ENCODE measurements around the gene RPL12. TPM values are rescaled to one million over a fixed set of nuclear protein-coding genes. Genes with fewer than 3 reads are reported as not detected.

Gene RPL12
- total and polyA plus RNA-seq, 9 donors = 2,053 to 2,886 (median 2,341) TPM

DNA sequence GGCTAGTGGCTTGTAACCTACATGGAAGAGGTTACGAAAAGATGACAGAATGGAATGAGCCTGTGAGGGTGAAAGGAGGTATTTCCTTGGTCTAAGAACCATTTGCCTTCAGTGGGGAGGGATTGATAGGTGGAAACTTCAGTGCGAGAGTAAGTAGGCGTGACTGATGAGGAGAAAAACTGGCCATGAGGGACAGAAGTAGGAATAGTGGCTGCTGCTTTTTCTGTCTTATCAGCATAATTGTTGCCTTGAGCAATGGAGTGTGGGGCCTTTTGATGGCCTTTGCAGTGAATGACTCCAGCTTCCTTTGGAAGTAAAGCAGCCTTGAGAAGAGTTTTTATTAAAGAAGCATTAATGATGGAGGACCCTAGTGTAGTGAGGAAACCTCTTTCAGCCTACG lies 36.1 kb downstream of the RPL12 start:
- Histone ChIP-seq H3K27ac (ENCODE audit: low read length) (no peak overlapping the region), H3K36me3 (ENCODE audit: control insufficient read depth, insufficient read depth, low read length) (peaks cover 3% of the 10 kb centered on the region), H3K27me3 (ENCODE audit: control insufficient read depth, insufficient read depth, low read length) (no peaks in the 10 kb centered on the region), H3K4me1 (ENCODE audit: control insufficient read depth, insufficient read depth, low read length) (peaks cover 15% of the 10 kb centered on the region), H3K4me3 (ENCODE audit: low read length) (no peak overlapping the region), H3K9me3 (replicated peaks; ENCODE audit: control insufficient read depth, low read depth, low read length) (no peaks in the 10 kb centered on the region)
- DNase-seq = no peak
- 73% methylated on average over 3 of the region's 4 CpGs for WGBS (ENCODE audit: insufficient coverage)

- peak; percentile 45 for DNase-seq
- Histone ChIP-seq H3K36me3 (ENCODE audit: control insufficient read depth, insufficient read depth, low read length) (peaks cover 13% of the 10 kb centered on the region), H3K9me3 (replicated peaks; ENCODE audit: control insufficient read depth, low read depth, low read length) (no peaks in the 10 kb centered on the region), H3K27ac (ENCODE audit: low read length) (no peak overlapping the region), H3K27me3 (ENCODE audit: control insufficient read depth, insufficient read depth, low read length) (no peaks in the 10 kb centered on the region), H3K4me1 (ENCODE audit: control insufficient read depth, insufficient read depth, low read length) (peaks cover 3% of the 10 kb centered on the region), H3K4me3 (ENCODE audit: low read length) (no peak overlapping the region)
- 100% methylated on average over 2 of the region's 4 CpGs for WGBS (ENCODE audit: insufficient coverage)
Observed at GRCh38 chr9:127411122-127411521, 40.1 kb downstream of the RPL12 start.

- H3K9me3 ChIP-seq (replicated peaks; ENCODE audit: control insufficient read depth, low read depth, low read length) = no peaks in the 10 kb centered on the region
- H3K4me1 ChIP-seq (ENCODE audit: control insufficient read depth, insufficient read depth, low read length) = peaks cover 13% of the 10 kb centered on the region
- no peak for DNase-seq
- H3K27ac ChIP-seq (ENCODE audit: low read length) = no peak overlapping the region
- no peaks in the 10 kb centered on the region for H3K27me3 ChIP-seq (ENCODE audit: control insufficient read depth, insufficient read depth, low read length)
- no peak overlapping the region for H3K4me3 ChIP-seq (ENCODE audit: low read length)
- peaks cover 43% of the 10 kb centered on the region for H3K36me3 ChIP-seq (ENCODE audit: control insufficient read depth, insufficient read depth, low read length)
- WGBS (ENCODE audit: insufficient coverage) = 85% methylated on average over 6 of the region's 6 CpGs
Observed at GRCh38 chr9:127407492-127407843, 43.7 kb downstream of the RPL12 start.

- whole genome bisulfite sequencing (ENCODE audit: insufficient coverage) = 77% methylated on average over 13 of the region's 13 CpGs
- Histone ChIP-seq H3K9me3 (replicated peaks; ENCODE audit: control insufficient read depth, low read depth, low read length) (no peaks in the 10 kb centered on the region), H3K4me1 (ENCODE audit: control insufficient read depth, insufficient read depth, low read length) (peaks cover 13% of the 10 kb centered on the region), H3K36me3 (ENCODE audit: control insufficient read depth, insufficient read depth, low read length) (peaks cover 48% of the 10 kb centered on the region), H3K27ac (ENCODE audit: low read length) (no peak overlapping the region), H3K4me3 (ENCODE audit: low read length) (no peak overlapping the region), H3K27me3 (ENCODE audit: control insufficient read depth, insufficient read depth, low read length) (no peaks in the 10 kb centered on the region)
- no peak for DNase-seq
Observed at GRCh38 chr9:127406799-127407491, 44.3 kb downstream of the RPL12 start.

DNA sequence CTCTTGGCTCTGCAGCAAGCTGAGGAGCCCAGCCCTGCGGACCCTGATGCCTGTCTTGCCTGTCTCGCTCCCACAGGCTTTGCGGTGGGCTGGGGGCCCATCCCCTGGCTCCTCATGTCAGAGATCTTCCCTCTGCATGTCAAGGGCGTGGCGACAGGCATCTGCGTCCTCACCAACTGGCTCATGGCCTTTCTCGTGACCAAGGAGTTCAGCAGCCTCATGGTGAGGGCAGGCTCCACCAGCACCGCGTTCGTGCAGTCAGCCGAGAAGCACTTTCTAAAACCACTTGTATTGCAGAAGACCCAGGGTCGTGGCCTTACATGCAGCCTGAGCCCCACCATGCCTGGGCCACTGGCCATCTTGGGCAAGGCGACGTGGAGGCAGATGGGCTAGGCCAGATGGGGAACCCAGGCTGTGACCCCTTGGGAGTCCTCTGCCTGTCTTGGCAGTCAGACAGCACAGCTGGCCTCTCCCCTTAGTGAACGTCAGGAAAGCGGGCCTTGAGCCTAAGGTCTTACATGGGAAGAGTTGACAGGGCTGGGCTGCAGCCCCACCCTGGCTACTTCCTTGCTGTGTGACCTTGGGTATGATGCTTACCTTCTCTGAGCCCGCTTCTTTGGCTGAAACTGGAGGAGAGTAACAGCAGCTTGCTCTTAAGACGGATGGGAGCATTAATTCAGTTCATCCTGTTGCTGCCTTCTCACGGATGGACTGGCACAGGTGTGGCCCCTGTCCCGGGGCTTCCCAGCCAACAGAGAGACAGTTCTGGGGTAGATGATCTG lies 45.7 kb downstream of the RPL12 start:
- peak; percentile 37 for DNase-seq
- peaks cover 13% of the 10 kb centered on the region for H3K4me1 ChIP-seq (ENCODE audit: control insufficient read depth, insufficient read depth, low read length)
- no peak overlapping the region for H3K4me3 ChIP-seq (ENCODE audit: low read length)
- no peak overlapping the region for H3K27ac ChIP-seq (ENCODE audit: low read length)
- H3K9me3 ChIP-seq (replicated peaks; ENCODE audit: control insufficient read depth, low read depth, low read length) = no peaks in the 10 kb centered on the region
- H3K27me3 ChIP-seq (ENCODE audit: control insufficient read depth, insufficient read depth, low read length) = no peaks in the 10 kb centered on the region
- WGBS (ENCODE audit: insufficient coverage) = 90% methylated on average over 18 of the region's 20 CpGs
- H3K36me3 ChIP-seq (ENCODE audit: control insufficient read depth, insufficient read depth, low read length) = peaks cover 57% of the 10 kb centered on the region

DNA sequence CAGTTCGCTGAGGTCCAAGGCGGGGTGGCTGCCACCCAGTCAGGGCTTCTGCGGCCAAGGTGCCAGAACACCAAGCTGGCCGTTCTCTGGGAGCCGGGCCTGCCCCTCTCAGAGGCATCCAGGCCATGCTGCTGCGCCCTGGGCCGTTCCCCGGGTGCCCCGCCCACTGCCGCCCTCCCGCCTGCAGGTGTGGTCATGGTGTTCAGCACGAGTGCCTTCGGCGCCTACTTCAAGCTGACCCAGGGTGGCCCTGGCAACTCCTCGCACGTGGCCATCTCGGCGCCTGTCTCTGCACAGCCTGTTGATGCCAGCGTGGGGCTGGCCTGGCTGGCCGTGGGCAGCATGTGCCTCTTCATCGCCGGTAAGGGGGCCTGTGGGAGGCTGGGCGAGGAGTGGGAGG lies 46.6 kb downstream of the RPL12 start:
- DNase-seq = no peak
- Histone ChIP-seq H3K36me3 (ENCODE audit: control insufficient read depth, insufficient read depth, low read length) (peaks cover 66% of the 10 kb centered on the region), H3K27ac (ENCODE audit: low read length) (no peak overlapping the region), H3K27me3 (ENCODE audit: control insufficient read depth, insufficient read depth, low read length) (no peaks in the 10 kb centered on the region), H3K9me3 (replicated peaks; ENCODE audit: control insufficient read depth, low read depth, low read length) (no peaks in the 10 kb centered on the region), H3K4me1 (ENCODE audit: control insufficient read depth, insufficient read depth, low read length) (peaks cover 13% of the 10 kb centered on the region), H3K4me3 (ENCODE audit: low read length) (no peak overlapping the region)
- WGBS (ENCODE audit: insufficient coverage) = 89% methylated on average over 16 of the region's 23 CpGs

DNA sequence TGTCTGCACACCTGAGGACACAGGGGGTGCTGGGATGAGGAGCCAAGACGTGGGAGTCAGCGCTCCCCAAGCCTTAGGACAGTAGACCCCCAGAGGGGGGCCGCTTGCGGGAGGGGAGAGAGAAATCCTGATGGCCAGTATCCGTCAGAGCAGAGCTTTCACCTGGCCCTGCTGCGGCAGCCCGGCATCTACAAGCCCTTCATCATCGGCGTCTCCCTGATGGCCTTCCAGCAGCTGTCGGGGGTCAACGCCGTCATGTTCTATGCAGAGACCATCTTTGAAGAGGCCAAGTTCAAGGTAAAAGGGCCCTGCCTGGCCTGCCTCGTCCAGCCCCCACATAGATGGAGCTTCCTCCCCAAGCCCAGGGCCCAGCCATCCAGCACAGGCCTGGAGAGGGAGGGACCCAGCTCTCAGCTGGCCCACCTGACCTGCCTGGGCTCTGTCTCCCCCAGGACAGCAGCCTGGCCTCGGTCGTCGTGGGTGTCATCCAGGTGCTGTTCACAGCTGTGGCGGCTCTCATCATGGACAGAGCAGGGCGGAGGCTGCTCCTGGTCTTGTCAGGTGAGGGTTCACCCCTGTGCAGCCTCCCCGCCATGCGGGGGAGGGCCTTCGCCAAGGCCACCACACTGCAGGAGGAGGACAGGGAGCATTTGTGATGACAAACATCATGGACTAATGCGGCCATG lies 47.6 kb downstream of the RPL12 start:
- Histone ChIP-seq H3K27me3 (ENCODE audit: control insufficient read depth, insufficient read depth, low read length) (no peaks in the 10 kb centered on the region), H3K36me3 (ENCODE audit: control insufficient read depth, insufficient read depth, low read length) (peaks cover 66% of the 10 kb centered on the region), H3K27ac (ENCODE audit: low read length) (no peak overlapping the region), H3K4me3 (ENCODE audit: low read length) (no peak overlapping the region), H3K9me3 (replicated peaks; ENCODE audit: control insufficient read depth, low read depth, low read length) (no peaks in the 10 kb centered on the region), H3K4me1 (ENCODE audit: control insufficient read depth, insufficient read depth, low read length) (peaks cover 16% of the 10 kb centered on the region)
- no peak for DNase-seq
- WGBS (ENCODE audit: insufficient coverage) = 90% methylated on average over 21 of the region's 22 CpGs

DNA sequence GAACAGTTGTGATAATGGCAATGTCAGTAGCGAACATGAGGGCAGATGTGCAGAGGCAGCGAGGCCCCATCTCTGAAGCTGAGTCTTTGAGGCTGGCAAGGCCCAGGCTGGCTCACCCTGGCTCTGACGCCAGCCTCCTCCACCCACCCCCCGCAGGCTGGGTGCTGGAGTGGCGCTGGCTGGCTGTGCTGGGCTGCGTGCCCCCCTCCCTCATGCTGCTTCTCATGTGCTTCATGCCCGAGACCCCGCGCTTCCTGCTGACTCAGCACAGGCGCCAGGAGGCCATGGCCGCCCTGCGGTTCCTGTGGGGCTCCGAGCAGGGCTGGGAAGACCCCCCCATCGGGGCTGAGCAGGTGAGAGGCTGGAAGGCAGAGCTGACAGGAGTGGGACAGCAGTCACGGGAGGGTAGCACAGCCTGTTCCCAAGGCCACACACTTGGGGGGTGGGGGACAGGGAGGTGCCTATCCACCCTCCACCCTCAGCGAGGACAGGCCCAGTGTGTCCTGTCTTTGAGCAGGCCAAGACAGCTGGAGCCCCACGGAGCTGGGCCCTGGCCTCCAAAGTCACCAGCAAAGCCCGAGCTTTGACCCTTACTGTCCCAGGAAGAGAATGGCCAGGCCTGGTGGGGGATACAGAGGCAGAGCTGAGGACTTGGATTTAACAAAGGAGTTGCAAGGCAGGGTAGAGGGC lies 48.7 kb downstream of the RPL12 start:
- no peaks in the 10 kb centered on the region for H3K9me3 ChIP-seq (replicated peaks; ENCODE audit: control insufficient read depth, low read depth, low read length)
- DNase-seq = no peak
- WGBS (ENCODE audit: insufficient coverage) = 85% methylated on average over 2 of the region's 18 CpGs
- peaks cover 66% of the 10 kb centered on the region for H3K36me3 ChIP-seq (ENCODE audit: control insufficient read depth, insufficient read depth, low read length)
- no peaks in the 10 kb centered on the region for H3K27me3 ChIP-seq (ENCODE audit: control insufficient read depth, insufficient read depth, low read length)
- no peak overlapping the region for H3K4me3 ChIP-seq (ENCODE audit: low read length)
- no peak overlapping the region for H3K27ac ChIP-seq (ENCODE audit: low read length)
- H3K4me1 ChIP-seq (ENCODE audit: control insufficient read depth, insufficient read depth, low read length) = peaks cover 24% of the 10 kb centered on the region

- no peaks in the 10 kb centered on the region for H3K27me3 ChIP-seq (ENCODE audit: control insufficient read depth, insufficient read depth, low read length)
- WGBS (ENCODE audit: insufficient coverage) = 91% methylated on average over 11 of the region's 14 CpGs
- DNase-seq = no peak
- H3K4me1 ChIP-seq (ENCODE audit: control insufficient read depth, insufficient read depth, low read length) = peaks cover 18% of the 10 kb centered on the region
- no peaks in the 10 kb centered on the region for H3K9me3 ChIP-seq (replicated peaks; ENCODE audit: control insufficient read depth, low read depth, low read length)
- peaks cover 42% of the 10 kb centered on the region for H3K36me3 ChIP-seq (ENCODE audit: control insufficient read depth, insufficient read depth, low read length)
- H3K27ac ChIP-seq (ENCODE audit: low read length) = no peak overlapping the region
- H3K4me3 ChIP-seq (ENCODE audit: low read length) = no peak overlapping the region
Observed at GRCh38 chr9:127399736-127400269, 51.4 kb downstream of the RPL12 start.
